ENCODE results near the gene ZNF831. TPM values are rescaled to one million over a fixed set of nuclear protein-coding genes. Genes with fewer than 3 reads are reported as not detected.
A peak's percentile ranks its signal among the peaks of the same experiment; 100 is the strongest.

The ZNF831 gene
- total and polyA plus RNA-seq, 2 donors: 2.1 to 2.9 TPM

GRCh38 chr20:59123678-59124255 lies 39.9 kb upstream of the ZNF831 start:
- H3K27ac ChIP-seq (ENCODE audit: low read depth in 1 of 2, low read length in 1 of 2): peak overlapping the region in 1 of 2 donors; percentile 84
- DNase-seq (ENCODE audit: low read depth in 6 of 9, low spot score in 9 of 9): no peak
- WGBS: 92% methylated on average over 10 of the region's 10 CpGs
- H3K36me3 ChIP-seq (ENCODE audit: control insufficient read depth in 2 of 2, insufficient read depth in 2 of 2, low read length in 1 of 2): no peaks in the 10 kb centered on the region
- H3K27me3 ChIP-seq (ENCODE audit: control insufficient read depth in 2 of 2, insufficient read depth in 1 of 2, low read length in 1 of 2): no peaks in the 10 kb centered on the region
- H3K4me1 ChIP-seq (ENCODE audit: control insufficient read depth in 2 of 2, insufficient read depth in 2 of 2, low read length in 2 of 2): peaks cover 7 to 22% of the 10 kb centered on the region in 2 donors
- no peak overlapping the region for H3K4me3 ChIP-seq (ENCODE audit: low read length in 2 of 2)
- H3K9me3 ChIP-seq (ENCODE audit: control insufficient read depth in 2 of 2, insufficient read depth in 1 of 2, low read length in 1 of 2): peaks cover 0 to 3% of the 10 kb centered on the region in 2 donors

- no peak overlapping the region for H3K4me3 ChIP-seq (ENCODE audit: low read length in 2 of 2)
- 99% methylated on average over 15 of the region's 15 CpGs for WGBS
- no peak for DNase-seq (ENCODE audit: low read depth in 6 of 9, low spot score in 9 of 9)
- peaks cover 0 to 3% of the 10 kb centered on the region in 2 donors for H3K9me3 ChIP-seq (ENCODE audit: control insufficient read depth in 2 of 2, insufficient read depth in 1 of 2, low read length in 1 of 2)
- H3K27me3 ChIP-seq (ENCODE audit: control insufficient read depth in 2 of 2, insufficient read depth in 1 of 2, low read length in 1 of 2): no peaks in the 10 kb centered on the region
- peaks cover 7 to 22% of the 10 kb centered on the region in 2 donors for H3K4me1 ChIP-seq (ENCODE audit: control insufficient read depth in 2 of 2, insufficient read depth in 2 of 2, low read length in 2 of 2)
- H3K36me3 ChIP-seq (ENCODE audit: control insufficient read depth in 2 of 2, insufficient read depth in 2 of 2, low read length in 1 of 2): no peaks in the 10 kb centered on the region
- H3K27ac ChIP-seq (ENCODE audit: low read depth in 1 of 2, low read length in 1 of 2): no peak overlapping the region
Measured at GRCh38 chr20:59124296-59125029, 39.2 kb upstream of the ZNF831 start.

DNA sequence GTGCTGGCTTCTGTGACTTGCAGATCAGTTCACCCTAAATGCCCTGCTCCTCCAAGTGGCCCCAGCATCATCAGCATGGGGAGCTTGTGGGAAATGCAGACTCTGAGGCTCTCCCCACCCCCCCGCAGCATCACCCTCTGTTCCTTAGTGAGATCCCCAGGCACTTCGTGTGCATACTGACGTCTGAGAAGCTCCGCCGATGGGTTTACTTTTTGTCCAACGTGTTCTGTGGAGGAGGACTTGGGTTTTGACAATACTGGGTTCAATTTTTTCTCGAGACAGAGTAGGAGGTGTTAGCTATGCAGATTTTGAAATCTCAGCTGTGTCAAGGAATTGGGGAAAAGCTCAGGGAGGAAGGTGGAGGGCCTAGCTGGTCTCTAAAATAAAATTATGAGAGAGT lies 38.3 kb upstream of the ZNF831 start:
- no peak overlapping the region for H3K4me3 ChIP-seq (ENCODE audit: low read length in 2 of 2)
- 96% methylated on average over 7 of the region's 7 CpGs for WGBS
- no peak for DNase-seq (ENCODE audit: low read depth in 6 of 9, low spot score in 9 of 9)

DNA sequence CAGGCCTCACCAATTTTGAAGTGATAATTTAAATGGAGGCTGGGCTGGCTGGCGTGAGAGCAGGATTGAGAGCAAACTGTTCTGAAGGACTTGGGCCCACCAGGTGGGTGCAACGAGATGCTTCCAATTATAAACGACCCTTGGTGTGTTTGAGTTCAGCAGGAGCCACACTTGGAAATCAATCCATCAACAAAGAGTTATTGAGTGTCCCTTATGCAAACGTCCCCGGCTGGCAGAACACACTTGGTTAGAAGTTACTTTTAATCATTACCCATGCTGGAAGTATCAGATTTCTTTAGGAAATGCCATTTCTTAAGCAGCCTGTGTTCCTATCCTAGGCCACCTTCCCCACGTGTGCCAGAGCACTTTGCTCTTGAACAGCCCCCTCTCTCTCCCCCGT lies 37.8 kb upstream of the ZNF831 start:
- DNase-seq (ENCODE audit: low read depth in 6 of 9, low spot score in 9 of 9): no peak
- no peaks in the 10 kb centered on the region for H3K36me3 ChIP-seq (ENCODE audit: control insufficient read depth in 2 of 2, insufficient read depth in 2 of 2, low read length in 1 of 2)
- H3K9me3 ChIP-seq (ENCODE audit: control insufficient read depth in 2 of 2, insufficient read depth in 1 of 2, low read length in 1 of 2): peaks cover 0 to 3% of the 10 kb centered on the region in 2 donors
- peaks cover 7 to 20% of the 10 kb centered on the region in 2 donors for H3K4me1 ChIP-seq (ENCODE audit: control insufficient read depth in 2 of 2, insufficient read depth in 2 of 2, low read length in 2 of 2)
- no peak overlapping the region for H3K27ac ChIP-seq (ENCODE audit: low read depth in 1 of 2, low read length in 1 of 2)
- no peaks in the 10 kb centered on the region for H3K27me3 ChIP-seq (ENCODE audit: control insufficient read depth in 2 of 2, insufficient read depth in 1 of 2, low read length in 1 of 2)
- 91% methylated on average over 7 of the region's 7 CpGs for WGBS
- H3K4me3 ChIP-seq (ENCODE audit: low read length in 2 of 2): no peak overlapping the region

More for the DNA sequence above, 38.3 kb upstream of the ZNF831 start:
- H3K27ac ChIP-seq (ENCODE audit: low read depth in 1 of 2, low read length in 1 of 2): no peak overlapping the region
- H3K9me3 ChIP-seq (ENCODE audit: control insufficient read depth in 2 of 2, insufficient read depth in 1 of 2, low read length in 1 of 2): peaks cover 0 to 3% of the 10 kb centered on the region in 2 donors
- peaks cover 7 to 22% of the 10 kb centered on the region in 2 donors for H3K4me1 ChIP-seq (ENCODE audit: control insufficient read depth in 2 of 2, insufficient read depth in 2 of 2, low read length in 2 of 2)
- no peaks in the 10 kb centered on the region for H3K27me3 ChIP-seq (ENCODE audit: control insufficient read depth in 2 of 2, insufficient read depth in 1 of 2, low read length in 1 of 2)
- H3K36me3 ChIP-seq (ENCODE audit: control insufficient read depth in 2 of 2, insufficient read depth in 2 of 2, low read length in 1 of 2): no peaks in the 10 kb centered on the region

DNA sequence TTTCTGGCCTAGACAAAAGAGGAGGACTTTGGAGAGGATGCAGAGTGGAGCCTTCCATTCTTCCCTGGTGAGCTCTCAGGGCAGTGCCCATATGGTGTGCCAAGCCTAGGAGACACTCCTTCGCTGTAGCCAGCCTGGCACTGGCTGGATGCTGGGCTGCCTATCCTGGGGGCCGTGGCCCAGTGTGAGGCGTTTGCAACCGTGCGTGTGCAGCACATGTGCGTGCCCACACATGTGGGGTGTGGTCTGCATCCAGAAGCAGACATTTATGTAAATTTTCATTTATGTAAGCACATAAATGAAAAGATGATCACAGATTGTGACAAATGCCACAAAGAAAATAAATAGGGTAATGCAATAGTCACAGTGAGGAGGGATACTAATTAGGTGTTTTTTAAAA lies 35.8 kb upstream of the ZNF831 start:
- Histone ChIP-seq H3K36me3 (ENCODE audit: control insufficient read depth in 2 of 2, insufficient read depth in 2 of 2, low read length in 1 of 2) (no peaks in the 10 kb centered on the region), H3K27ac (ENCODE audit: low read depth in 1 of 2, low read length in 1 of 2) (no peak overlapping the region), H3K9me3 (ENCODE audit: control insufficient read depth in 2 of 2, insufficient read depth in 1 of 2, low read length in 1 of 2) (no peaks in the 10 kb centered on the region), H3K4me3 (ENCODE audit: low read length in 2 of 2) (no peak overlapping the region), H3K4me1 (ENCODE audit: control insufficient read depth in 2 of 2, insufficient read depth in 2 of 2, low read length in 2 of 2) (peaks cover 5 to 10% of the 10 kb centered on the region in 2 donors), H3K27me3 (ENCODE audit: control insufficient read depth in 2 of 2, insufficient read depth in 1 of 2, low read length in 1 of 2) (no peaks in the 10 kb centered on the region)
- WGBS: 94% methylated on average over 6 of the region's 6 CpGs
- no peak for DNase-seq (ENCODE audit: low read depth in 6 of 9, low spot score in 9 of 9)

GRCh38 chr20:59131551-59132285 lies 31.9 kb upstream of the ZNF831 start:
- no peak for DNase-seq (ENCODE audit: low read depth in 6 of 9, low spot score in 9 of 9)
- Histone ChIP-seq H3K36me3 (ENCODE audit: control insufficient read depth in 2 of 2, insufficient read depth in 2 of 2, low read length in 1 of 2) (no peaks in the 10 kb centered on the region), H3K9me3 (ENCODE audit: control insufficient read depth in 2 of 2, insufficient read depth in 1 of 2, low read length in 1 of 2) (no peaks in the 10 kb centered on the region), H3K4me1 (ENCODE audit: control insufficient read depth in 2 of 2, insufficient read depth in 2 of 2, low read length in 2 of 2) (no peaks in the 10 kb centered on the region), H3K27ac (ENCODE audit: low read depth in 1 of 2, low read length in 1 of 2) (no peak overlapping the region), H3K4me3 (ENCODE audit: low read length in 2 of 2) (no peak overlapping the region), H3K27me3 (ENCODE audit: control insufficient read depth in 2 of 2, insufficient read depth in 1 of 2, low read length in 1 of 2) (no peaks in the 10 kb centered on the region)
- WGBS: 97% methylated on average over 6 of the region's 6 CpGs

GRCh38 chr20:59134182-59134581 lies 29.4 kb upstream of the ZNF831 start:
- no peak for DNase-seq (ENCODE audit: low read depth in 6 of 9, low spot score in 9 of 9)
- Histone ChIP-seq H3K4me1 (ENCODE audit: control insufficient read depth in 2 of 2, insufficient read depth in 2 of 2, low read length in 2 of 2) (no peaks in the 10 kb centered on the region), H3K4me3 (ENCODE audit: low read length in 2 of 2) (no peak overlapping the region), H3K9me3 (ENCODE audit: control insufficient read depth in 2 of 2, insufficient read depth in 1 of 2, low read length in 1 of 2) (no peaks in the 10 kb centered on the region), H3K27ac (ENCODE audit: low read depth in 1 of 2, low read length in 1 of 2) (no peak overlapping the region), H3K36me3 (ENCODE audit: control insufficient read depth in 2 of 2, insufficient read depth in 2 of 2, low read length in 1 of 2) (no peaks in the 10 kb centered on the region), H3K27me3 (ENCODE audit: control insufficient read depth in 2 of 2, insufficient read depth in 1 of 2, low read length in 1 of 2) (no peaks in the 10 kb centered on the region)
- WGBS: 87% methylated on average over 5 of the region's 5 CpGs

- H3K27ac ChIP-seq (ENCODE audit: low read depth in 1 of 2, low read length in 1 of 2): no peak overlapping the region
- 91% methylated on average over 3 of the region's 3 CpGs for WGBS
- H3K4me1 ChIP-seq (ENCODE audit: control insufficient read depth in 2 of 2, insufficient read depth in 2 of 2, low read length in 2 of 2): no peaks in the 10 kb centered on the region
- DNase-seq (ENCODE audit: low read depth in 6 of 9, low spot score in 9 of 9): no peak
- no peak overlapping the region for H3K4me3 ChIP-seq (ENCODE audit: low read length in 2 of 2)
- H3K27me3 ChIP-seq (ENCODE audit: control insufficient read depth in 2 of 2, insufficient read depth in 1 of 2, low read length in 1 of 2): no peaks in the 10 kb centered on the region
- no peaks in the 10 kb centered on the region for H3K9me3 ChIP-seq (ENCODE audit: control insufficient read depth in 2 of 2, insufficient read depth in 1 of 2, low read length in 1 of 2)
- H3K36me3 ChIP-seq (ENCODE audit: control insufficient read depth in 2 of 2, insufficient read depth in 2 of 2, low read length in 1 of 2): no peaks in the 10 kb centered on the region
Measured at GRCh38 chr20:59135093-59135492, 28.5 kb upstream of the ZNF831 start.

DNA sequence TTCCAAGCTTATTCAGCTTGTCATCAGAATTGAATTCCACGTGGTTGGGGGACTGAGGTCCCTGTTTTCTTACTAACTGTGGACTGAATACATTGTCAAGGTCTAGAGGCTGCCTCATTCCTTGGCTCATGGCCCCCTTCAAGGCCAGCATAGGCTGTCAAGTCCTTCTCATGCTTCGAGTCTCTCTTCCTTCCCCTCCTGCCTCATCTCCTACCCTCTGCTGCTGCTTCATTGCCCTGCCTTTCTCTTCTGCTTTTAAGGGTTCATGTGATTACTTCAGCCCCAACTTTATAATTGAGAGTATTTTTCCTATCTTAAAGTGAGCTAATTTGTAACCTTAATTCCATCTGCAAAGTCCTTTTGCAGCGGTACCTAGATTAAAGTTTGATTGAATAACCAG lies 27.6 kb upstream of the ZNF831 start:
- 90% methylated on average over 3 of the region's 3 CpGs for WGBS
- DNase-seq (ENCODE audit: low read depth in 6 of 9, low spot score in 9 of 9): no peak
- Histone ChIP-seq H3K4me1 (ENCODE audit: control insufficient read depth in 2 of 2, insufficient read depth in 2 of 2, low read length in 2 of 2) (no peaks in the 10 kb centered on the region), H3K4me3 (ENCODE audit: low read length in 2 of 2) (no peak overlapping the region), H3K36me3 (ENCODE audit: control insufficient read depth in 2 of 2, insufficient read depth in 2 of 2, low read length in 1 of 2) (no peaks in the 10 kb centered on the region), H3K27ac (ENCODE audit: low read depth in 1 of 2, low read length in 1 of 2) (no peak overlapping the region), H3K9me3 (ENCODE audit: control insufficient read depth in 2 of 2, insufficient read depth in 1 of 2, low read length in 1 of 2) (no peaks in the 10 kb centered on the region), H3K27me3 (ENCODE audit: control insufficient read depth in 2 of 2, insufficient read depth in 1 of 2, low read length in 1 of 2) (no peaks in the 10 kb centered on the region)
